ENCODE results near the gene STING1.
"Not testable (repeated sequence)": the region's sequence is repeated elsewhere in the genome, so short reads cannot be mapped to it uniquely, and the experiment has no call there.

Gene STING1

DNA sequence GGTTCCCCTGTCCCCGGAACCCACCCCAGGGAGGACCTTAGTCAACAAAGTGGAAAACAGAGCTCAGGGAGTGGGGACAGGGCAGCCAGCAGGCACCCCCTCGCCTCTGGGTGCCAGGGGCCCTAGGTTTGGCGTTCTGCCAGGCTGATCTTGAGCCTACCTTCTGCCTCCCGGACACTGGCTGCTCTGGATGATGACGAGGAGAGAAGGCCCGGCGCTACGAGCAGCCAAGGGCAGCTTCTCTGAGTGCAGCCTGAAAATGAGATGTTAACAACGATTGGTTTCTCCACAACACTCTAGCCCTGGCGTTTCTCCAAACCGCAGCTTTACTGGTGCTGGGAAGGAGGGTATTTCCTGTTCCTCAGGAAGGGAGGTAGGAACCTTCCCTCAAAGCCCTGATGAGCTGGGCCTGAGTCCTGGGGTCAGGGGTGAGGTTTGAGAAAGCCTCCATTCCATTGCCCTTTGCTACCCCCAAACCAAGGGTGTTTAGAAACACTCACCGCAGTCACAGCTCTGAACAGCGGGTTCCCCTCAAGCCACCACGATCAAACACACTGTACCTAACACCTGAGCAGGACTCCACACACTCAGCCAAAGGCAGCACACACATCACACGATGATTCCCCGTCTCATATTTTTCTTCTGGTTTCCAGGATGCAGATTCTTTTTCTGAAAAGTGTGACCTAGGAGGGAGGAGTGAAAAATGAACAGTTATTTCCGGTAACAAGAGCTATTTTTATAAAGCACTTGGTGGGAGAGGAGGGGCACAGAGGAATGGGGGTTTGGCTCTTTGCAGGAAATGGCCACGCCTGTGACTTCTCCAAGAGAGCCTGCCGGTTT is at the start of gene STING1:
Gene STING1 (minus strand): TSS at position 709 of the 840 bp plus-strand sequence. CDS start 1,054 bp downstream, outside the sequence.
- peak; percentile 11 to 22 for DNase-seq

GRCh38 chr5:139531772-139532169 is 49.2 kb upstream of the STING1 start:
- no peak for DNase-seq

GRCh38 chr5:139530079-139530478 is 47.5 kb upstream of the STING1 start:
- not testable (repeated sequence) for DNase-seq

GRCh38 chr5:139528695-139529094 is 46.1 kb upstream of the STING1 start:
- DNase-seq = not testable (repeated sequence)

GRCh38 chr5:139527896-139528467 is 45.4 kb upstream of the STING1 start:
- DNase-seq = not testable (repeated sequence)

GRCh38 chr5:139527090-139527470 is 44.5 kb upstream of the STING1 start:
- DNase-seq = not testable (repeated sequence)

DNA sequence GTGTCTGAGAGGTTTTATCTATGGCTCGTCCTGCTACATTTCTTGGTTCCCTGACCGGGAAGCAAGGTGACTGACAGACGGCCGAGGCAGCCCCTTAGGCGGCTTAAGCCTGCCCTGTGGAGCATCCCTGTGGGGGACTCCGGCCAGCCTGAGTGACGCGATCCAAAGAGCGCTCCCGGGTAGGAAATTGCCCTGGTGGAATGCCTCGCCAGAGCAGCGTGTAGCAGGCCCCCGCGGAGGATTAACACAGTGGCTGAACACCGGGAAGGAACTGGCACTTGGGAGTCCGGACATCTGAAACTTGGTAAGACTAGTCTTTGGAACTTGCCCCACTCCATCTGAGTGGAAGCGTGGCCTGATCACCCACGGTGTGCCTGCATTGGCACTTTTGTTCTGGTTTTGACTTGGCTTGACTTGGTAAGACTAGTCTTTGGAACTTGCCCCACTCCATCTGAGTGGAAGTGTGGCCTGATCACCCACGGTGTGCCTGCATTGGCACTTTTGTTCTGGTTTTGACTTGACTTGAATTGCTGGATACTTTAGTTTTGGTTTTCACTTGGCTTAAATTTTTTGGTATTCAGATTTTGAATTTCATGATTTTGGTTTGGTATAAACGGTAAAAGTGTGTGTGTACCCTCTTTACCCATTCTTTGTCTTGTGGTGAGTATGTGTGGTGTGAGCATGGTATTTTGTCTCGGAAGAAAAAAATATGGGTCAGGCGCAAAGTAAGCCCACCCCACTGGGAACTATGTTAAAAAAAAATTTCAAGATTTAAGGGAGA is 43.9 kb upstream of the STING1 start:
- DNase-seq = not testable (repeated sequence)

- not testable (repeated sequence) for DNase-seq
These were observed 43.2 kb upstream of the STING1 start for GRCh38 chr5:139525586-139526308.

DNA sequence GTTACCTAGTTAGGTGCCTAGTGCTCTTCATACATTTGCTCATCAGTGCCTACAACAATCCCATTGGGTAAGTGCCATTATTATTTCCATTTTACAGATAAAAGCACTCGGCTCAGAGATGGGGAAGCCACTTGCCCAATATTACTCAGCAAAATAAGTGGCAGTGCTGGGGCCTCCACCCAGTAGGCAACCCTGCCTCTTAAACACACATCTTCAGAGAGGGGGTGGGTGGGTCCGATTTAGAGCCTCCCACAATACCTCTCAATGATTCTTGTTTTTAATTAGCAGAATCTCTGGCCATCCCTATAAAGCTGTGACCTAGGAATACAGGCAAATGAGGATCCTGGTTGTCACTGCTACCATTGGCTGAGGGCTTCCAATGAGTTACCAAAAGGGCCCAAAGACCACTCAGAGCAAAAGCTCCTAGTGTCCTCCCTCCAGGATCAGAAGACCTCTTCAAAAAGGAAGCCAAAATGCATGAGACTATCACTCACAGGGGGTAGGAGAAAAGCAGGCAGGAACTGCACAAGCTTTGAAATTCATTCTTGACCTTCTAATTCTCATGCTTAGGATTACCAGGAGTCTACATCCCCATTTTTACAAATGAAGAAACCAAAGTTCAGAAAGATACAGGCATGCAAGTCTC is 42.5 kb upstream of the STING1 start:
- DNase-seq = no peak

DNA sequence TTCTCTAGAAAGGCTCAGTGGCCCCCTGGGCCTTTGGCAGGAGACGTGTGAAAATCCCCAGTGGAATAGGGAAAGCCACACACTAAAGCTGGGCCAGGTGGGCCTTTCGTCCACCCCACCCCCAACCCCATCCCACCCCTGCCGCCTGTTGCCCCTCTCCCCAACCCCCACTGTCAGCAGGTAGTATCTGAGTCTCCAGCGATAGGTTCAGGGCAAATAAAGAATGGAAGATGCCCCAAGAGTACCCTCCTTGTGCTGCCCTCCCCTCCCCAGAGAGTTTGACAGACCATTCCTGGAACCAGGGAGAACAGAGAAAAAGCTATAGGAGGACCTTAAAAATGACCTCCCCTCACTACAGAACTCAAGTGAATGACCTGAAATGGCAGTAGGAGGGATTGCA is 41.9 kb upstream of the STING1 start:
- DNase-seq = no peak

DNA sequence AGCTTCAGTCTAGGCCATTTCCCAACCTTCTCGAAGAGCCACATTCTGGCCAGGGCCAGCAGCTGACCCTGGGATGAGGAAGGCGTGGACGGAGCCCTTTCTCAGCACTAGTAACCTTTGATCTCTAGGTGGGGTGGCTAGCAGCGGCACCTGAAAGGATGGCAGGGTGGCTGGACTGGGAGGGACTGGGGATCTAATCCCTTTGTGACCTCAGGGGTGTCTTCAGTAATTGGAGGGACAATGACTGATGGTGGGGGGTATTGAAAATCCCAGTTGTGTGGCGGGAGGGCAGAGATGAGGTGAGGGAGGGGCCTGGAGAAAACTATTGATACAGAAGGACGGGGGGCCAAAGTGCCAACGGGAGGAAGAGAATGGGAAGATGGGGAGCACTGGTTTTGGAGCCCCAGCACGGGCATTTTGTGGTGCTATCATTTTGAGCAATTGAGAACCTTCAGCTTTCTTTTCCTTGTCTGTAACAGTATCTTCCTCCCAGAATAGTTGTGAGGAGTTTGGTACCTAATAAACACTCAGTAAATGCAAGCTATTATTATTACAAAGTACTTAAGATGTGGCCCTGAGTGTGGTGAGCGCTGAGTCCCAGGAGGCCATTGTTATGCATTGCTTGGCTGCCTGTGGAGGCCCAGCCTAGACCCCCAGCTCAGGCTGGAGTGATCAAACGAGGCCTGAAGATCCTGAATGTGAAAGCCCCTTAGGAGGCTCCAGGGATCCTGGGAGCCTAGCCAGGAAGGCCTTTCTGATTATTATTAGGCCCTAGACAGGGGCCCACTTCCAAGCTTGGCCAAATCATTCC is 41.3 kb upstream of the STING1 start:
- no peak for DNase-seq

GRCh38 chr5:139517683-139518564 is 35.4 kb upstream of the STING1 start:
- peak; percentile 71 to 75 for DNase-seq

- DNase-seq = no peak
These were observed 31.9 kb upstream of the STING1 start for GRCh38 chr5:139514486-139514856.

DNA sequence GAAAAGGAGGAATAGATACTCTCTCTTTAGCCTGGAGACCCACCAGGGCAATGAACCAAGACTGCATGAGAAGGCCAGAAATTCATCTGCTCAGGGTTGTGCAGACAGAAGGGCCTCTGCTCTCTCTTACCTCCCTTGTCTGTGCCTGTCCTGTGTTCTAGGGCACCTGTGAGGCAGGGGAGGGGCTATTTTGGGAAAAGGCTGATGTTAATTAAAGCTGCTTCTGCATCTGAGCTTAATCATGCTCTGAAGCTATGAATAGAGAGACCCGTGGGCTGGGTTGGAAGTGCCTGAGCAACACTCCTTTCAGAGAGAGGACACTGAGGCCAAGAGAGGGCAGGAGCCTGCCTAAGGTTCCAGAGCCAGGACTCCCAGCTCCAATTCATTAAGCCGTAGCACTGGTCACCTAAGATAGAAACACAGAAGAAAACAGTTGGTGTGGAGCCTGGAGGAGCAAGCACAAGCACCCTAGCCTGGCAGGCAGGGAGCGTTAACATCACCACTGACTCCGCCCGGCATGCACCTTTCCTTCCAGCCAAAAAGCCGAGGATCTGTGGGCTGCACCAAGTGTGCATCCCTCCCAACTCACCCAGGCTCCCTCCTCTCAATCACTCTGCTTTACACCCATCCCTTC is 31.4 kb upstream of the STING1 start:
- no peak for DNase-seq

DNA sequence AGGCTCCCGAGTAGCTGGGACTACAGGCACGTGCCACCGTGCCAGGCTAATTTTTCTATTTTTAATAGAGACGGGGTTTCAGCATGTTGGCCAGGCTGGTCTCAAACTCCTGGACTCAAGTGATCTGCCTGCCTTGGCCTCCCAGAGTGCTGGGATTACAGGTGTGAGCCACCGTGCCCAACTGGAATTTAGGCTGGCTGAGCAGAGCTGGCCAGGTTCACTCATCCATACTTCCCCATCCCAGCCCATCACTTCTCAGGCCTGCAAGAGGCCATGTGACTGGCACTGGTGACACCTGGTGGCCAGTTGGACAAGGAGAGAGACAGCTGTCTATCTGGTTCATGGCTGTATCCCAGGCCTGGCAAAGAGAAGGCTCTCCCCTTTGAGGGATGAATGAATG is 30.9 kb upstream of the STING1 start:
- DNase-seq = peak; percentile 31 to 53

GRCh38 chr5:139512786-139513390 is 30.3 kb upstream of the STING1 start:
- no peak for DNase-seq

GRCh38 chr5:139504722-139505121 is 22.2 kb upstream of the STING1 start:
- not testable (repeated sequence) for DNase-seq

GRCh38 chr5:139503879-139504278 is 21.3 kb upstream of the STING1 start:
- DNase-seq = not testable (repeated sequence)

- not testable (repeated sequence) for DNase-seq
These were observed 20.7 kb upstream of the STING1 start for GRCh38 chr5:139503036-139503817.
